DOHH2 (cell line): ENCODE measurements around the gene ANAPC13.

Experiments
- H3F3A ChIP-seq: fragments of 200-600 bp; sonication (generic), shearing (Covaris generic); 2 replicates; pipeline ENCODE4 v1.6.0; 2016; ENCODE audit warnings: antibody characterized with exemption, mild to moderate bottlenecking; ENCODE audit not compliant: control insufficient read depth, insufficient read depth
- H3K27ac ChIP-seq: fragments of 200-600 bp; sonication (generic); 2 replicates; pipeline ENCODE4 v1.5.1; 2014; ENCODE audit warnings: low read depth, mild to moderate bottlenecking, low read length, moderate library complexity
- H3K27me3 ChIP-seq: fragments of 200-600 bp; sonication (generic); 2 replicates; pipeline ENCODE4 v1.6.1; 2014; ENCODE audit warnings: mild to moderate bottlenecking, low read length, mixed read lengths; ENCODE audit not compliant: control insufficient read depth
- H3K36me3 ChIP-seq: fragments of 200-600 bp; sonication (generic); 2 replicates; pipeline ENCODE4 v1.6.1; 2014; ENCODE audit warnings: mild to moderate bottlenecking, low read length, moderate library complexity, mixed read lengths; ENCODE audit not compliant: control insufficient read depth
- H3K4me1 ChIP-seq: fragments of 200-600 bp; sonication (generic); 2 replicates; pipeline ENCODE4 v1.6.1; 2014; ENCODE audit warnings: mild to moderate bottlenecking, low read length, mixed read lengths; ENCODE audit not compliant: control insufficient read depth
- H3K4me2 ChIP-seq: fragments of 200-600 bp; sonication (generic); 2 replicates; pipeline ENCODE4 v1.6.0; 2014; ENCODE audit warnings: mild to moderate bottlenecking, low read length, moderate library complexity
- H3K4me3 ChIP-seq: fragments of 200-600 bp; sonication (generic); 2 replicates; pipeline ENCODE4 v1.5.1; 2014; ENCODE audit warnings: mild to moderate bottlenecking, low read length, mixed read lengths
- H3K79me2 ChIP-seq: fragments of 200-600 bp; sonication (generic); 2 replicates; pipeline ENCODE4 v1.6.1; 2014; ENCODE audit warnings: mild to moderate bottlenecking, low read length, mixed read lengths; ENCODE audit not compliant: control insufficient read depth
- H3K9me2 ChIP-seq: fragments of 200-600 bp; sonication (generic); replicated peaks from 2 replicates; pipeline ENCODE4 v1.6.1; 2014; ENCODE audit warnings: mild to moderate bottlenecking, low read length, mixed read lengths; ENCODE audit not compliant: control insufficient read depth
- H3K9me3 ChIP-seq: fragments of 200-600 bp; sonication (generic); 2 replicates; pipeline ENCODE4 v1.6.1; 2014; ENCODE audit warnings: antibody characterized with exemption, low read length, mixed read lengths; ENCODE audit not compliant: control insufficient read depth, insufficient read depth
- H4K20me1 ChIP-seq: fragments of 200-600 bp; sonication (generic); 2 replicates; pipeline ENCODE4 v1.6.0; 2014; ENCODE audit warnings: low read depth, mild to moderate bottlenecking, antibody characterized with exemption, low read length, moderate library complexity; ENCODE audit not compliant: control insufficient read depth, insufficient read depth
- CTCF ChIP-seq: fragments of 200-600 bp; sonication (generic); IDR thresholded peaks from one replicate; pipeline ENCODE4 v1.5.1; 2014; ENCODE audit warnings: antibody characterized with exemption, mild to moderate bottlenecking, low read depth, low read length; ENCODE audit not compliant: poor library complexity, severe bottlenecking
- EZH2phosphoT487 ChIP-seq: fragments of 200-600 bp; sonication (generic); IDR thresholded peaks from 2 replicates; pipeline ENCODE4 v1.6.1; 2017; ENCODE audit warnings: borderline replicate concordance, mild to moderate bottlenecking, antibody characterized with exemption, low read length, moderate library complexity, mixed read lengths

ANAPC13 gene

GRCh38 chr3:134466331-134466730 lies 19.5 kb downstream of the ANAPC13 start:
- H3K36me3 ChIP-seq: no peaks in the 10 kb centered on the region
- H3K27ac ChIP-seq: no peak overlapping the region

DNA sequence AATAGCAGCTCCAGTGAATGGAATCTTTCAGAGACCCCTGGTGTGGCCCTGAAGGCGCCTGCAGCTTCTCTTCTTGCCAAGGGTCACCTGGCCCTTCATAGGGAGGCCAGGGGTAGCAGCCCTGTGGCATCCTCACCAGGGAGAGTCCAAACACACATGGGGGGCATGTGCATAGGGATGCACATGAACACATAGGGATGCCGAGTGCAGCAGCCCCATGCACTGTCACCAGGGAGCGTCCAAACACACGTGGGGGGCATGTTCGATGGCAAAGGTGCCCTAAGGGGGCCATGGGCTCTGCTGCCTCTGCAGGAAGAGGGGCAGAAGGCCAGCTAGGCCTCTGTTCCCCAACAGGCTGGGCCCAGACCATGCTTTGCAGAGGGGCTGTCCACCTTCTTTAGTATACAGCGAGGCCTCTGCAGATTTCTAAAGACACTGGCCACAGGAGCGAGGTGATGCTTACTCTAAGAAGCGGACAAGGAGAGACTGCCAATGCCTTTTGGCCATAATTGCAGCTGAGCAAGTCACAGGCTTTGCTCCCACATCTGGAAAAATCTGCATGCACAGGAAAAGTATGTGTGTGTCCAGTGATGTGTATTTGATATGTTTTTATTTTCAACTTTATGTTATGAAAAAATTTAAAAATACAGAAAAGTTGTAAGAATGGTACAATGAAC lies 21.0 kb downstream of the ANAPC13 start:
- Histone ChIP-seq H4K20me1 (no peaks in the 10 kb centered on the region), H3K27me3 (peaks cover 11% of the 10 kb centered on the region), H3K79me2 (no peaks in the 10 kb centered on the region), H3F3A (no peaks in the 10 kb centered on the region), H3K9me3 (no peaks in the 10 kb centered on the region), H3K4me1 (no peaks in the 10 kb centered on the region), H3K4me3 (no peak overlapping the region), H3K27ac (no peak overlapping the region), H3K36me3 (no peaks in the 10 kb centered on the region), H3K4me2 (no peak overlapping the region), H3K9me2 (no peaks in the 10 kb centered on the region)
- TF ChIP-seq CTCF (no peak), EZH2phosphoT487 (no peak)

More at GRCh38 chr3:134466331-134466730, 19.5 kb downstream of the ANAPC13 start:
- Histone ChIP-seq H3F3A (no peaks in the 10 kb centered on the region), H3K4me3 (no peak overlapping the region), H3K27me3 (peaks cover 7% of the 10 kb centered on the region), H3K9me2 (no peaks in the 10 kb centered on the region), H4K20me1 (no peaks in the 10 kb centered on the region), H3K4me2 (no peak overlapping the region), H3K9me3 (no peaks in the 10 kb centered on the region), H3K79me2 (no peaks in the 10 kb centered on the region), H3K4me1 (no peaks in the 10 kb centered on the region)
- TF ChIP-seq EZH2phosphoT487 (no peak), CTCF (no peak)

- Histone ChIP-seq H3K79me2 (no peaks in the 10 kb centered on the region), H3K36me3 (no peaks in the 10 kb centered on the region), H3K9me2 (no peaks in the 10 kb centered on the region), H3F3A (no peaks in the 10 kb centered on the region), H3K9me3 (no peaks in the 10 kb centered on the region), H3K4me2 (no peak overlapping the region), H3K27ac (no peak overlapping the region), H3K4me1 (no peaks in the 10 kb centered on the region), H3K27me3 (peaks cover 11% of the 10 kb centered on the region), H4K20me1 (no peaks in the 10 kb centered on the region), H3K4me3 (no peak overlapping the region)
- TF ChIP-seq EZH2phosphoT487 (no peak), CTCF (no peak)
Observed at GRCh38 chr3:134464064-134464688, 21.6 kb downstream of the ANAPC13 start.
